Ureter (tissue), 1 donor: ENCODE data around the gene PTPRA. TPM values are rescaled to one million over a fixed set of nuclear protein-coding genes. Genes with fewer than 3 reads are reported as not detected.
"Not testable (repeated sequence)": the region's sequence is repeated elsewhere in the genome, so short reads cannot be mapped to it uniquely, and the experiment has no call there.

ENCODE experiments used
- DNase-seq: peaks from one replicate; pipeline ENCODE4 v3.0.0-alpha.2; 2020; ENCODE audit warnings: low spot score
- total RNA-seq: library from RNA; stranded (reverse); gene quantifications from one replicate; pipeline ENCODE4 v1.2.4, GENCODE V29; 2023
- donor health status: DM: yes; HTN: yes; CAD: no.

PTPRA gene
- total RNA-seq, 1 donor from 2014 or later = 79.5 TPM

GRCh38 chr20:2995796-2996195, 122.5 kb downstream of the PTPRA start:
- no peak for DNase-seq

GRCh38 chr20:2998728-2999127, 125.4 kb downstream of the PTPRA start:
- DNase-seq = no peak

GRCh38 chr20:3000852-3001523, 127.7 kb downstream of the PTPRA start:
- DNase-seq = no peak

GRCh38 chr20:3003416-3003815, 130.1 kb downstream of the PTPRA start:
- DNase-seq = no peak

DNA sequence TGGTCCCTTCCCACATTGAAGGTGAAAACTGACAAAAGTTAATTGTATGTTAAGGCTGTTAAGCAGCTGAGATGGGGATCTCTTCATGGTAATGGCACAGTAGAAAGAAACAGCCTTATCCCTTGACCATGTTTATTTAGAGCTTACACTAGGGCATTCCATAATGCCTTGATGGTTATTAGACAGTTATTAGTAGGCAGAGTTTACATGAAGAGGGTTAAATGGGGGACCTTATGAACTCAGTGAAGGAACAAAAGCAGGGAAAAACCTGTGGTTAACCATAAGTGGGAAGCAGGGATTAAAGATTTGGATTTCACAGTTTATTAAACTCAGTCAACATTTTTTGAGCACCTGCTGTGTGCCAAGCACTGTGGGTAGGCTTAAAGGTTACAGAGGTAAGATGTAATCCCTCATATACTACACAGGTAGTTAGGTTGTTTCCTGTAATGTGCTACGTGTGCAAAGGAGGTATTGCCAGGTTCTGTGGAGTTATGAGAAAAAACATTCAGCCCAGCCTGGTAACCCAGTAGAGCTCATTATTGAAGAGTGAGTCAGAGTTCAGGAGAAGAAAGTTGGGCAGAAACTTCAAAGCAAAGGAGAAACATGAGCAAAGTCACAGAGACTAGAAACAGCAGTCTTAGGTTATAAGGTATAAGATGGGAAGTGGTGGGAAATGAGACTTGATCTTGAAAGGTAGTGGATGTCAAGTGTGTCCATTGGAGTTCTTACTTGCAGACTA, 137.9 kb downstream of the PTPRA start:
- DNase-seq = no peak

DNA sequence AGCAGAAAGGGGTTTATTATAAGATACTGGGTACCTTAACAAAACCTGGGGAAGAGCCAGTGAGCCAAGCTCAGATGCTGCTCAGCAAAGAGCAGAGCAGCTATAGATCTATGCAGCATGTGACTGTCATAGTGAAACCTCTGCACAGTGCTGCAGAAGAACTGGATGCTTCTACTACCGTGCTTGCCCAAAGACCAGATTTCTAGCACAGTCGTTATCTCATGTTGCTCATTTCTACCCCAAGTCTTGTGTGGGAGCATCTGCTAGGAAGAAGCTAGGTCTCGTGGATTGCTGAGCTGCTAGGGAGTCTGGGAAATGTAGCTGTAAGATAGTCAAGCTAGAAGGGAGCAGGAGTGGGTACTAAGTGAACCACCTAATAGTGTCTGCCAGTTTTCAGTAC, 138.5 kb downstream of the PTPRA start:
- no peak for DNase-seq

DNA sequence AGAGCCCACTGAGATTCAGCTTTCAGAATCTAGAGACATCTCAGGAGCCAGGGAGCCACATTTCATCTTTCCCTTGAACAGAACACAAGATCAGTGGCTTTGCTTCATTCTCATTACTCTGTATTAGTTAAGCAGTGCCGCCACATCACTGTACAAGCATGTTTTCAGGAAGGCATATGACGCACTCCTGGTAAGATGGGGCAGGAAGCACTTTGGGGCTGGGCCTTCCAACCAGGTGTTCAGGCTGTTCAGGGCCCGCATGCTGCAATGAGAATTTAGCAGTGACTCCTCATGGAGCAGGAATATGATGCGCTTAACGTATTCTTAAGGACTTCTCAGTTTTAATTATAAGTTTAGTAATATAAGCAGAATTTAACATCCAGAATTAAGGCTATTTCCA, 140.5 kb downstream of the PTPRA start:
- DNase-seq = no peak

- no peak for DNase-seq
These were observed 140.9 kb downstream of the PTPRA start for GRCh38 chr20:3014179-3014578.

DNA sequence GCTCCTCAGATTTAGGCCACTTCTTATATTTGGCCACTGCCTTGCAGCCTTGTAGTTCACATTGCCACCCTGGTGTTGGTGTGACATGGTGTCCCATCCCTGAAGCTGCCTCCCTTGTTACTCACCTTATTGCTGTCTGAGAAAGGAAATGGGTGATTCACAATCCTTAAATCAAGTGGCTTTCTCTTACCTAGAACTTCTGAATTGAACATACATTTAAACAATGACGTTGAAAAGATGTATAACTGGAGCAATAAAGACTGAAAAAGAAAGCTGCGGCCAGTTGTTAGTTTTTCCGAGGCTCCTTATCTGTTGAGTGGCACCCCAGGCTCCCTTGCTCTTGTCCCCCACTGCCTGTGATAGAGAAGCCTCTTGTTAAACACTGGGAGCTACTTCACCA, 141.4 kb downstream of the PTPRA start:
- no peak for DNase-seq

DNA sequence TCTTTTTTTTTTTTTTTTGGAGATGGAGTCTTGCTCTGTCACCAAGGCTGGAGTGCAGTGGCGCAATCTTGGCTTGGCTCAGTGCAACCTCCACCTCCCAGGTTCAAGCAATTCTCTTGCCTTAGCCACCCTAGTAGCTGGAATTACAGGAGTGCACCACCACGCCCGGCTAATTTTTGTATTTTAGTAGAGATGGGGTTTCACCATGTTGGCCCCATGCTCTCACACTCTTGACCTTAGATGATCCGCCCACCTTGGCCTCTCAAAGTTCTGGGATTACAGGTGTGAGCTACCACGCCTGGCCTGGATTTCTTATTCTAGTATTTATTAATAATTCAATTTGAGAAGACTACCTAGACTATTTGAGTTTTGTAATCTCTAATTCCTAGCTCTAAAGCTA, 142.0 kb downstream of the PTPRA start:
- not testable (repeated sequence) for DNase-seq

DNA sequence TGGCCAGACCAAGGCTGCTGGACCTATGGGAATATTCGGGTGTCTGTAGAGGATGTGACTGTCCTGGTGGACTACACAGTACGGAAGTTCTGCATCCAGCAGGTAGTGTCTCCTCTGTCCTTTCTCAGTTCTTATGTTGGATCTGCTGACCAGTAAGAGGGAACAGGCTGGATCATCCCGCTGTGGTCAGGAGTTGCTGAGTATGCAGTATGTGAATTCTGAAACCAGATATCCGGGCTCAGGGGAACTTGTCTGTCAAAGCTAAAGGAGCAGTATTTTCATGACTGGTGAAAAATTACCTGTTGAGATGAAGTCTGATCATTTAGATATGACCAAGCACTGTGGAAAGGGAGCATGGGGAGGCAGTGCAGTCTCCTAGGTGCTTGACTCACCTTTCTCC, 148.0 kb downstream of the PTPRA start:
- no peak for DNase-seq

DNA sequence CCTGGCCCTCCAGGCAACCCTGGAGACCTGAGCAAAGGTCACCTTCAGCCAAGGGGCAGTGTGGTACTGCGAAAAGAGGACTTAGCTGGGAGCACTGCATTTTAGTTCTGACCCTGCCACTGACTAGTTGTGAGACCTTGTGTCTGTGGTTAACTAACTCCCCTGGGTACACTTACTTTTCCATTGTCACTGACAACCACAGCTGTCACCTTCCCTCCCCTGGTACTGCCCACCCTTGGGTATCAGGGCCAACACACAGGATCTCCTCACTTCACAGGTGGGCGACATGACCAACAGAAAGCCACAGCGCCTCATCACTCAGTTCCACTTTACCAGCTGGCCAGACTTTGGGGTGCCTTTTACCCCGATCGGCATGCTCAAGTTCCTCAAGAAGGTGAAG, 148.5 kb downstream of the PTPRA start:
- no peak for DNase-seq

- not testable (repeated sequence) for DNase-seq
These were observed 149.5 kb downstream of the PTPRA start for GRCh38 chr20:3022559-3023490.

DNA sequence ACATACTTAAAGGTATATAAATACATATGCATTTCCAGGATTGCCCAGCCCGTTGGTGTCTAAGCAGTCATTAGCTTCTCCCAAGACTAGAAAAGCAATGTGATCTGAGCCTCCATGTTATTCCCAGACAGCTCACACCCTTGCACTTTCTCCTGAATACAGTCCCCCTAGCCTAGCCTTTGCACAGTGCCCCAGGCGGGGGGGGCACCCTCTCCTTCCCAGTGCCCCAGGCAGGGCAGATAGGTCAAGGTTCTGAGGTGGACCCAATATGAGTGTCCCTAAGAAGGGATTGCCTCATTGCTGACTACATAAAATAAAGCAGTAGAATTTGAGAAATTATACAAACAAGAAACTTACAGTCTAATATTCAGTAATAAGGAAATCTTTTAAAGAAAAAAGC, 154.7 kb downstream of the PTPRA start:
- no peak for DNase-seq

GRCh38 chr20:3031524-3032147, 158.4 kb downstream of the PTPRA start:
- DNase-seq = no peak

DNA sequence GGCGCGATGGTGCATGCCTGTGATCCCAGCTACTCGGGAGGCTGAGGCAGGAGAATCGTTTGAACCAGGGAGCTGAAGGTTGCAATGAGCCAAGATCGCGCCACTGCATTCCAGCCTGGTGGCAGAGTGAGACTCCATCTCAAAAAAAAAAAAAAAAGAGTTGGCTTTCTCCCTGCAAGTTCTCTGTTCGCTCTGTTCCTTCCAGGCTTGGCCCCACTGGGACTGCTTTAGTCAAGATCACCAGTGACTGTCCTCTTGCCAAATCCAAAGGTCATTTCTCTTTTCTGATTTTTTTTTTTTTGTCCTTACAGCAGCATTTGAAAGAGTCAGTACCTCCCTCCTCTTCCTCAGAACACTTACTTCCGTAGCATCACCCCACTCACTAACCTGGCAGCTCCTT, 159.3 kb downstream of the PTPRA start:
- no peak for DNase-seq

GRCh38 chr20:3037654-3038053, 164.4 kb downstream of the PTPRA start:
- DNase-seq = no peak

DNA sequence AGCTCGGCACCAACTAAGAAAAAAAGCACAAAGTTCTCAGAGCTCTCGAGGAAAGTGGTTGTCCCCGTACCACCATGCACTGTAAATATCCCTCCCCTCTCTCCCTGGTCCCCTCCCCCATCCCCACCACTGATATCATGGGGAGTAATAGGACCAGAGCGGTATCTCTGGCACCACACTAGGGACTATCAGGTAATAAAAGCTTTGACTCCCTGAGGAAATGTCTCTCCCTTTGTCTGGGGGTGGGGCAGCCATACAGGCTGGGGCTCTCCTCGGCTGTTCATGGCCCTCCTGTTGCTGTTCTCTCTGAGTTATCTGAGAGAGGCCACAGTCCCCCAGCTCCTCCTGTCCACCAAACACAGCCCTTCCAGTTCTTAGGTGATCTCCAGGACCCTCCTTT, 165.2 kb downstream of the PTPRA start:
- no peak for DNase-seq

- no peak for DNase-seq
These were observed 166.1 kb downstream of the PTPRA start for GRCh38 chr20:3039426-3039825.

DNA sequence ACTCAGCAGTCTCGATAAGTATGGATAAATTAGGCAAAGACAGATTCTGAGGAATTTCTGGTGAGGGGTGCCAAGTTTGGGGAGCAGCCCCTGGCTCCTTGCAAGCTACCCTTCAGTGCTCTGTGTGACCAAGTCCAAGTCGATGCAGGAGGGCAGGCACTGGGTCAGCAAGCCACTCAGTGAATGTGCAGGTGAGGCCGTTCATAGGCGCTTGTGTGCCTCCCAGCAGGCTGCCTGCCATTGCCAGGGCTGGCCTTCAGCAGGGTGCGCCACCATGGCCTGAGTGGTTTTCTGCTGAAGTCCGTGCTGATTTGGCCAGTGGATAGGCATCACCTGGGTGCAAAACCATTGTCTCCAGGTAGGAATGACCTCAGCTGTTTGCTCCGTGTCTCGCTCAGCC, 166.8 kb downstream of the PTPRA start:
- no peak for DNase-seq

GRCh38 chr20:3041854-3042409, 168.7 kb downstream of the PTPRA start:
- DNase-seq = no peak

GRCh38 chr20:3042625-3043024, 169.3 kb downstream of the PTPRA start:
- DNase-seq = no peak
